A673 (cell line): ENCODE results near the gene TRIP13.

Experiments used
- EZH2 ChIP-seq: fragments of 200-600 bp; sonication (generic); IDR thresholded peaks from 2 replicates; pipeline ENCODE4 v1.6.1; 2017; ENCODE audit warnings: borderline replicate concordance, low read depth, mild to moderate bottlenecking, mixed read lengths, antibody characterized with exemption, low read length; ENCODE audit not compliant: poor library complexity, severe bottlenecking
- TF ChIP-seq, protein P1 (sequence below): fragments of 300-800, 200-600 bp; sonication (generic); conservative IDR thresholded peaks from 2 replicates; pipeline ENCODE4 v1.5.1; 2017; ENCODE audit warnings: low read depth, mild to moderate bottlenecking, antibody characterized with exemption, low read length, moderate library complexity, mixed read lengths

- TF ChIP-seq, protein P1, sequence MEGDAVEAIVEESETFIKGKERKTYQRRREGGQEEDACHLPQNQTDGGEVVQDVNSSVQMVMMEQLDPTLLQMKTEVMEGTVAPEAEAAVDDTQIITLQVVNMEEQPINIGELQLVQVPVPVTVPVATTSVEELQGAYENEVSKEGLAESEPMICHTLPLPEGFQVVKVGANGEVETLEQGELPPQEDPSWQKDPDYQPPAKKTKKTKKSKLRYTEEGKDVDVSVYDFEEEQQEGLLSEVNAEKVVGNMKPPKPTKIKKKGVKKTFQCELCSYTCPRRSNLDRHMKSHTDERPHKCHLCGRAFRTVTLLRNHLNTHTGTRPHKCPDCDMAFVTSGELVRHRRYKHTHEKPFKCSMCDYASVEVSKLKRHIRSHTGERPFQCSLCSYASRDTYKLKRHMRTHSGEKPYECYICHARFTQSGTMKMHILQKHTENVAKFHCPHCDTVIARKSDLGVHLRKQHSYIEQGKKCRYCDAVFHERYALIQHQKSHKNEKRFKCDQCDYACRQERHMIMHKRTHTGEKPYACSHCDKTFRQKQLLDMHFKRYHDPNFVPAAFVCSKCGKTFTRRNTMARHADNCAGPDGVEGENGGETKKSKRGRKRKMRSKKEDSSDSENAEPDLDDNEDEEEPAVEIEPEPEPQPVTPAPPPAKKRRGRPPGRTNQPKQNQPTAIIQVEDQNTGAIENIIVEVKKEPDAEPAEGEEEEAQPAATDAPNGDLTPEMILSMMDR: no peak
- TF ChIP-seq EZH2: no peak
Observed at GRCh38 chr5:872301-872700, 20.4 kb upstream of the TRIP13 start.
